ENCODE results near the gene MYH1. TPM values are rescaled to one million over a fixed set of nuclear protein-coding genes. Genes with fewer than 3 reads are reported as not detected.
"Not testable (repeated sequence)": the region's sequence is repeated elsewhere in the genome, so short reads cannot be mapped to it uniquely, and the experiment has no call there.

MYH1 gene
- polyA plus RNA-seq = under 1 TPM in 1 of 2 donors, not detected in 1; 0.01 TPM

DNA sequence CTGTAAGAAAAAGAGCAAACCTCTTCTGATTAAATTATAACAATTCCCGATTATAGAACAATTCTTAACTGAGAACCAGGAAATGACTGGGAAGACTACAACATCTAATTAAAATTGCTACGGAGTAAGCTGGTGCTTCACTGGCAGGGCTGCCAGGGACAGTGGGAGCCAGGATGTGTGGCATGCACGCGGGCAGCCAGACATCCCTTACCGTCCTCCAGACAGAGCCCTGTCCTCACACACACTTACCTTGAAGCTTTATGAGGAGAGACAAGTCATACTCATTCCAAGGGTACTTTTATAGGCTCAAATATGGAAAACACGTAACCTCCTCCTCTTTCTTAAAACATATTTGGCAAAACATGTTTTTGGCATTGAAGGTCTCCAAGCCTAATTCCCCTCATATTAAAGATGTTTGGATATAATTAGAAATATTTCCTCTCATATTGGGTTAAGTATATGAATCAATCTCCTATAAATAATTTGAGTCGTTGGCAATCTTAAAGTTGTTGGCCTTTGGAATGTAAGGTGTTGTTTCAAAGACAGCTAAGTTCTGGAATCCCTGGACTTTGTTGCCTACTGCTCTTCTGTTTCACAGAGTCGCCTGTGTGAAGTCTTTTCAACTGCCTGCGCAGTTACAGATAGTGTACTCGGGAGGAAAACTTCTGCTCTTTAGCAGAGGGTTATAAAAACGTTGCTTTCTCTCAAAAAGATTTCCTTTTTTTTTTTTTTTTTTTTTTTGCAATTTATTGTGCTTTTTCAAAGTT lies at the start of gene MYH1:
Gene MYH1, minus strand, starts transcription at position 272 of the 767 bp plus-strand sequence. CDS start 1,900 bp downstream, outside the sequence.
- no peaks in the 10 kb centered on the region for H3K27me3 ChIP-seq (ENCODE audit: control insufficient read depth in 1 of 2, insufficient read depth in 2 of 2, low read length in 2 of 2)
- H3K4me1 ChIP-seq (ENCODE audit: control insufficient read depth in 2 of 2, insufficient read depth in 2 of 2, low read length in 1 of 2) = no peaks in the 10 kb centered on the region
- no peak within 1 kb of the TSS for H3K4me3 ChIP-seq (ENCODE audit: low read depth in 1 of 2, low read length in 2 of 2)
- 71 to 76% methylated on average over 11 of the region's 11 CpGs for WGBS, 2 donors
- H3K9me3 ChIP-seq (ENCODE audit: control insufficient read depth in 2 of 2, insufficient read depth in 1 of 2, low read depth in 1 of 2, low read length in 1 of 2) = no peaks in the 10 kb centered on the region
- H3K36me3 ChIP-seq (ENCODE audit: control insufficient read depth in 2 of 2, insufficient read depth in 2 of 2, low read length in 1 of 2) = no peaks in the 10 kb centered on the region
- no peak within 1 kb of the TSS for H3K27ac ChIP-seq (ENCODE audit: low read depth in 2 of 2, low read length in 1 of 2)

DNA sequence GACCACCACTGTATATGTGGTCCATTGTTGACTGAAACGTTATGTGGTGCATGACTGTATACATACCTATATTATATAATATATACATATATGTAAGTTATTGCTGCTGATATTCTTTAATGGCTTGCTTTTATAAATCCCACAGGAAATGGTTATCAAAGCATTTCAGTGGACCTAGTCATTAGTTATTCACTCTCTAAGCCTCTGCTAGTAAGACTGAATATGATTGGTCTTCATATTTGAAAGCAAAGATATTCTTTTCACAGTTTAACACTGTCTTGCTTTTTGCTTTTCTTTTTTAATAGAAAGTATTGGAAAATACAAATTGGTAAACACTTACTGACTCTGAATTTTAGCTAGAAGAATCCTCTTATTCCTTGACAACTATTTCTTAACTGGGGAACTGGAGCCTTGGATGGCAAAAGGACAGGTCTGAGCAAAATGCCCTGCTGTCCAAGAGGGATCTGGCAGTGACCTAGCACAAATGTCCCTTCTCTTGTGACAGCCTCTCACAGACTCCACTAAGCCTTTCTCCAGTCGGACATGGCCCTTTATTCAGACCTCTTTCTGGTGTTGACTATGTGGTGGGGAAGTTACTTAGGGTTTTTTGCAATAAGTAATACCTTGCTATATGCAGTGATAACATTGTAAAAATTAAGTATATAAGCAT lies 45.8 kb upstream of the MYH1 start:
- H3K4me1 ChIP-seq (ENCODE audit: control insufficient read depth in 2 of 2, insufficient read depth in 2 of 2, low read length in 1 of 2) = no peaks in the 10 kb centered on the region
- no peak overlapping the region for H3K4me3 ChIP-seq (ENCODE audit: low read depth in 1 of 2, low read length in 2 of 2)
- no peaks in the 10 kb centered on the region for H3K27me3 ChIP-seq (ENCODE audit: control insufficient read depth in 1 of 2, insufficient read depth in 2 of 2, low read length in 2 of 2)
- WGBS, 2 donors = 65 to 71% methylated on average over 2 of the region's 2 CpGs
- H3K9me3 ChIP-seq (ENCODE audit: control insufficient read depth in 2 of 2, insufficient read depth in 1 of 2, low read depth in 1 of 2, low read length in 1 of 2) = no peaks in the 10 kb centered on the region
- H3K27ac ChIP-seq (ENCODE audit: low read depth in 2 of 2, low read length in 1 of 2) = no peak overlapping the region
- no peaks in the 10 kb centered on the region for H3K36me3 ChIP-seq (ENCODE audit: control insufficient read depth in 2 of 2, insufficient read depth in 2 of 2, low read length in 1 of 2)

DNA sequence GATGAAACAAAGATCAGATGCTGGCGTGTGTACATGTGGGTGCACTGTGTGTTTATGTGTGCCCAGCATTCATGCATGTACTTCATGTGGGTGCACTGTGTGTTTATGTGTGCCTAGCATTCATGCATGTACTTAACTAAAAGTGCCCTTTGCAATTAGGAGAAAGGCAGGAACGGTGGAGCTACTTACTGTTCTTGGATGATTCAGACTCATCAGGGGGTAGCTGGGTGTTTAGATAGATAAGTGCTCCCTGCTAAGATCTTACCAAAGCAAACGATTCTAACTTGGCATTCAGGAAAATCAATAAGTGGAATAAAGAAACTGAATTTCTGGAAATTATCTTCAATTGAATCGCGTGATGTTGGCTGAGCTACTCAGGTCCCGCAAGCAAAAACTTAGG lies 39.7 kb upstream of the MYH1 start:
- H3K36me3 ChIP-seq (ENCODE audit: control insufficient read depth in 2 of 2, insufficient read depth in 2 of 2, low read length in 1 of 2) = no peaks in the 10 kb centered on the region
- 74 to 77% methylated on average over 6 of the region's 6 CpGs for WGBS, 2 donors
- H3K27me3 ChIP-seq (ENCODE audit: control insufficient read depth in 1 of 2, insufficient read depth in 2 of 2, low read length in 2 of 2) = no peaks in the 10 kb centered on the region
- H3K4me1 ChIP-seq (ENCODE audit: control insufficient read depth in 2 of 2, insufficient read depth in 2 of 2, low read length in 1 of 2) = no peaks in the 10 kb centered on the region
- H3K4me3 ChIP-seq (ENCODE audit: low read depth in 1 of 2, low read length in 2 of 2) = no peak overlapping the region
- H3K9me3 ChIP-seq (ENCODE audit: control insufficient read depth in 2 of 2, insufficient read depth in 1 of 2, low read depth in 1 of 2, low read length in 1 of 2) = no peaks in the 10 kb centered on the region
- H3K27ac ChIP-seq (ENCODE audit: low read depth in 2 of 2, low read length in 1 of 2) = no peak overlapping the region

DNA sequence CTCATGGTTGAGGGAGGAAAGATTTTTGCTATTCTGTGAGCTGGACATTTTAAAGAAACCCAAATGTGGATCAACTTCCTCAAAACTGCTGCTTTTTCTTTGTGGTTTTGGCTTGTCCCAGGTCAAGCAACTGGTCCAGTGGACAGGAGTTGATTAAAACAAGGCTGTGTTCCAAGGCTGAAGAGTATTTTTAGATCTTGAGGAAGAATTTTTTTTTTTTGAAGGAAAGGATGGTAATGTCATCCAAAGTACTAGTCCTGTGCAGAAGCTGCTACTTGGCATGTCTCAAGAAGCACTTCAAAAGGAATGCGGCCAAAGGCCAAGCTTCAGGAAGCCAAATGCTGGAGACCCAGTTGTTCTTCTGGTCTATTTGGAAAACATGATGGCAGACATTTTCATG lies 39.1 kb upstream of the MYH1 start:
- no peaks in the 10 kb centered on the region for H3K27me3 ChIP-seq (ENCODE audit: control insufficient read depth in 1 of 2, insufficient read depth in 2 of 2, low read length in 2 of 2)
- no peak overlapping the region for H3K27ac ChIP-seq (ENCODE audit: low read depth in 2 of 2, low read length in 1 of 2)
- WGBS, 2 donors = 78 to 85% methylated on average over 1 of the region's 1 CpG
- H3K4me3 ChIP-seq (ENCODE audit: low read depth in 1 of 2, low read length in 2 of 2) = no peak overlapping the region
- H3K4me1 ChIP-seq (ENCODE audit: control insufficient read depth in 2 of 2, insufficient read depth in 2 of 2, low read length in 1 of 2) = no peaks in the 10 kb centered on the region
- H3K9me3 ChIP-seq (ENCODE audit: control insufficient read depth in 2 of 2, insufficient read depth in 1 of 2, low read depth in 1 of 2, low read length in 1 of 2) = no peaks in the 10 kb centered on the region
- H3K36me3 ChIP-seq (ENCODE audit: control insufficient read depth in 2 of 2, insufficient read depth in 2 of 2, low read length in 1 of 2) = no peaks in the 10 kb centered on the region

DNA sequence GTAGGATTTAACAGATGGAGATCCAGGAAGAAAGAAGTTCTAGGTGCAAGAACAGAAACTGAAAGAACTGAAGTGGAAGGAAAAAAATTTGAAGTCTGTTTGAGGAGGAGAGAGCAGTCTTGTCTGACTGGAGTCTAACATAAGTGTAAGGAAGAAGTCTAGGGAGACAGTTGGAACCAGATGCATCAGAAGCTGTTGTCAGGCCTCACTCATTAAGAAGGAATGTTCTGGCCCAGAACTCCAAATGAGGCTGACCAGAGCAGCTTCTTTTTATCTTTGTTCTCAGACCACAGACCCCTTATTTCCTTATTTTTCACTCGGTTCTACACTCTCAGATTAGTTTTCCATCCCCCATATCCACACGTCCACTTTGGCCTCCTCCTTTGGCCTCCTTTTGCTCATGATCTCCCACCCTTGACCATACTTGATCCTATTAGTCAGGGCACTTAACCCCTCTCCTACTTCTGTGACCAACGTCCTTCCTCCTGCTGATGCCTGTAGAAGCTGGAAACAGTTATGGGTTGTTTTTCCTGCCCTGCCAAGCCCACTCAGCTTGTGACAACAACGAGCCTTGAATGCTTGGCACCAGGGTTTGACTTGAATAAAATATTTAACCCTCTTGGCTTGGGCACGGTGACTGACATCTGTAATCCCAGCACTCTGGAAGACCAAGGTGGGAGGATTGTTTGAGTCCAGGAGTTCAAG lies 38.1 kb upstream of the MYH1 start:
- Histone ChIP-seq H3K36me3 (ENCODE audit: control insufficient read depth in 2 of 2, insufficient read depth in 2 of 2, low read length in 1 of 2) (no peaks in the 10 kb centered on the region), H3K27ac (ENCODE audit: low read depth in 2 of 2, low read length in 1 of 2) (no peak overlapping the region), H3K9me3 (ENCODE audit: control insufficient read depth in 2 of 2, insufficient read depth in 1 of 2, low read depth in 1 of 2, low read length in 1 of 2) (no peaks in the 10 kb centered on the region), H3K27me3 (ENCODE audit: control insufficient read depth in 1 of 2, insufficient read depth in 2 of 2, low read length in 2 of 2) (no peaks in the 10 kb centered on the region), H3K4me1 (ENCODE audit: control insufficient read depth in 2 of 2, insufficient read depth in 2 of 2, low read length in 1 of 2) (no peaks in the 10 kb centered on the region), H3K4me3 (ENCODE audit: low read depth in 1 of 2, low read length in 2 of 2) (no peak overlapping the region)
- WGBS, 2 donors = 50 to 56% methylated on average over 5 of the region's 5 CpGs

DNA sequence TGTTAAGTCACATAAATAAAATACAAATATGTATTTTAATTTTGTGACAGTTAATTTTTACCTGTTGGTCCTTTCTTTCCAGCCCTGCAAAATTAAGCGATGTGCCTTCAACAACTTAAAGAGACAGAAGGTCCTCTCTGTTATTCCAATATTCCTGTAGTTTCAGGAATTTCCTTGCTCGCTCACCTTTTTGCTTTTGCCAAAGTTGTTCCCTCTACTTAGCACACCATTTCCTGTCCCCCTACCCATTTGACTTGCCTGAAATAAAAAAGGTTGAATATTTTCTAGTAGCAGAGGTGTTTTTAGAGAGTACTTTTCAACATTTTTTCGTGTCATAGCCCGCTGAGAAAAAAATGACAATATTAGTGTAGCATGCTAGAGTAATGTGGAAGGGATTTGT lies 31.7 kb upstream of the MYH1 start:
- H3K4me3 ChIP-seq (ENCODE audit: low read depth in 1 of 2, low read length in 2 of 2) = no peak overlapping the region
- 74 to 79% methylated on average over 4 of the region's 4 CpGs for WGBS, 2 donors
- H3K36me3 ChIP-seq (ENCODE audit: control insufficient read depth in 2 of 2, insufficient read depth in 2 of 2, low read length in 1 of 2) = no peaks in the 10 kb centered on the region
- peaks cover 0 to 2% of the 10 kb centered on the region in 2 donors for H3K27me3 ChIP-seq (ENCODE audit: control insufficient read depth in 1 of 2, insufficient read depth in 2 of 2, low read length in 2 of 2)
- H3K9me3 ChIP-seq (ENCODE audit: control insufficient read depth in 2 of 2, insufficient read depth in 1 of 2, low read depth in 1 of 2, low read length in 1 of 2) = no peaks in the 10 kb centered on the region
- H3K4me1 ChIP-seq (ENCODE audit: control insufficient read depth in 2 of 2, insufficient read depth in 2 of 2, low read length in 1 of 2) = no peaks in the 10 kb centered on the region
- H3K27ac ChIP-seq (ENCODE audit: low read depth in 2 of 2, low read length in 1 of 2) = no peak overlapping the region

DNA sequence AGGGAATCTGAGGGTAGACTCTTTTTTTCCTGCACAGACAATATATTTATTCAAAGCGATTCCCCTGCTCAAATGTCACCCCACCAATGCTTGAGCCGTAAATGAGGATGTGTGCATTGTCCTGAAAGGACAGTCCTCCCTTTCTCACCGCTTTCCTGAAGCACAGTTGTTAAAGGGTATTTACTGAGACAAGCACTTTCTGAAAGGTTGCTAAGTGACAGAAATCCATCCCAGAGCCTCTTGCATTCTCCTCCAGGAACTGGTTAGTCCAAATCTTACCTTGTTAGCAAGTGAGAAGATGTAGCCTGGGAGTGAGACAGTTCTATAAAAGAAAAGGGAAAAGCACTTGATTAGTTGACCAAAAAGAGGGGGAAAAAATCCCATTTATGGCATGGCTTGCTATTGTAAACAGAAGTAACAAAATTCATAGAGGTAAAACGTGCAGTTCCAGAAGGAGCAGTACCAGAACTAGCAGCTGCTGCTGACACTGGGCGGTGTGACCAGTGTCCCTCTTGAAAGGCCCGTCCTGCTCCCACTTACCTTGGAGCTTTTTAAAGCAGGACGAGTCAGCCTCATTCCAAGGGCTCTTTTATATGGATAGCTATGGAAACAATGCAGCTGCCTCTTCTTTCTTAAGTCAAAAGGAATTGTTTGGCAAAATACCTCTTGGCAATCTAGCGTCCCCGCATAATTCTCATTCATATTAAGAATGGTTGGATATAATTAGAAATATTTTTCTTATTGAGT lies 30.9 kb upstream of the MYH1 start, which contains the start of gene MYH2:
Gene MYH2, minus strand, starts transcription at position 563 of the 747 bp plus-strand sequence. CDS start 1,738 bp downstream, outside the sequence.
- no peaks in the 10 kb centered on the region for H3K4me1 ChIP-seq (ENCODE audit: control insufficient read depth in 2 of 2, insufficient read depth in 2 of 2, low read length in 1 of 2)
- no peaks in the 10 kb centered on the region for H3K36me3 ChIP-seq (ENCODE audit: control insufficient read depth in 2 of 2, insufficient read depth in 2 of 2, low read length in 1 of 2)
- no peaks in the 10 kb centered on the region for H3K9me3 ChIP-seq (ENCODE audit: control insufficient read depth in 2 of 2, insufficient read depth in 1 of 2, low read depth in 1 of 2, low read length in 1 of 2)
- H3K27ac ChIP-seq (ENCODE audit: low read depth in 2 of 2, low read length in 1 of 2) = no peak within 1 kb of the TSS
- H3K27me3 ChIP-seq (ENCODE audit: control insufficient read depth in 1 of 2, insufficient read depth in 2 of 2, low read length in 2 of 2) = peaks cover 0 to 2% of the 10 kb centered on the region in 2 donors
- no peak within 1 kb of the TSS for H3K4me3 ChIP-seq (ENCODE audit: low read depth in 1 of 2, low read length in 2 of 2)
- 40 to 43% methylated on average over 9 of the region's 9 CpGs for whole genome bisulfite sequencing, 2 donors

DNA sequence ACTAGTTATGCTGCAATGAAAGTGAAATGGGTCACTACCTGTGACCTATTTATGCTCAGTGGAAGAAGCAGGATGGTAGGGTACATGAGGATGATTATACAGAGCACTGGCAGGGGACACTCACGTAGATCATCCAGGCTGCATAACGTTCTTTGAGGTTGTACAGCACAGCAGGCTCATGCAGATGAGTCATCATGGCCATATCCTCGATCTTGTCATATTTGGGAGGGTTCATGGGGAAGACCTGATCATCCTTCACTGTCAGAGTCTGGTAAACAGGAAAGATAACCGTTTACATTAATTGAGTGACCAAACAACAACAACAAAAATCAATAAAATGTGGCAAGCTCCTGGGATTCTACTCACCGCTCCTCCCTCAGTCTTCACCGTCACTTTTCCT lies 29.0 kb upstream of the MYH1 start:
- Histone ChIP-seq H3K4me1 (ENCODE audit: control insufficient read depth in 2 of 2, insufficient read depth in 2 of 2, low read length in 1 of 2) (no peaks in the 10 kb centered on the region), H3K4me3 (ENCODE audit: low read depth in 1 of 2, low read length in 2 of 2) (no peak overlapping the region), H3K9me3 (ENCODE audit: control insufficient read depth in 2 of 2, insufficient read depth in 1 of 2, low read depth in 1 of 2, low read length in 1 of 2) (no peaks in the 10 kb centered on the region), H3K27me3 (ENCODE audit: control insufficient read depth in 1 of 2, insufficient read depth in 2 of 2, low read length in 2 of 2) (peaks cover 0 to 2% of the 10 kb centered on the region in 2 donors), H3K36me3 (ENCODE audit: control insufficient read depth in 2 of 2, insufficient read depth in 2 of 2, low read length in 1 of 2) (no peaks in the 10 kb centered on the region), H3K27ac (ENCODE audit: low read depth in 2 of 2, low read length in 1 of 2) (no peak overlapping the region)
- WGBS, 2 donors = 72 to 76% methylated on average over 6 of the region's 6 CpGs

DNA sequence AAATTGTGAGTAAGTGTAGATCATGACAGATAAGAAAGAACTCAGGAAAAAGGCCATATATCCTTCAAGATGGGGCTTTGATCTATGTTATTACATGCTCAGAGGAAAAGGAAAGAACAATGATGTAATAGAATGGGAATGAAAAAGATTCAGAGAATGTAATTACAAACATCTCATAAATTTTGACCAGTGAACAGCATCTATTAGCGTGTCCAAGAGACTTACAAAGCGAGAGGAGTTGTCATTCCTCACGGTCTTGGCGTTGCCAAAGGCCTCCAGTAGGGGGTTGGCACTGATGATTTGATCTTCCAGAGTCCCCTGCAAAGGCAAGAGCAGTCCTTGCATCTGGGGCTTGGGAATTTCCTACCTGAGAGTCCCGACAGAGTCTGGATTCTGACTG lies 25.1 kb upstream of the MYH1 start:
- H3K27me3 ChIP-seq (ENCODE audit: control insufficient read depth in 1 of 2, insufficient read depth in 2 of 2, low read length in 2 of 2); H3K27ac ChIP-seq (ENCODE audit: low read depth in 2 of 2, low read length in 1 of 2); H3K4me1 ChIP-seq (ENCODE audit: control insufficient read depth in 2 of 2, insufficient read depth in 2 of 2, low read length in 1 of 2); H3K9me3 ChIP-seq (ENCODE audit: control insufficient read depth in 2 of 2, insufficient read depth in 1 of 2, low read depth in 1 of 2, low read length in 1 of 2); H3K4me3 ChIP-seq (ENCODE audit: low read depth in 1 of 2, low read length in 2 of 2); H3K36me3 ChIP-seq (ENCODE audit: control insufficient read depth in 2 of 2, insufficient read depth in 2 of 2, low read length in 1 of 2): not testable (repeated sequence)
- WGBS, 2 donors = 63 to 67% methylated on average over 5 of the region's 5 CpGs
